ENCODE results near the gene ESRRA.
"Not testable (repeated sequence)": the region's sequence is repeated elsewhere in the genome, so short reads cannot be mapped to it uniquely, and the experiment has no call there.

The ESRRA gene

DNA sequence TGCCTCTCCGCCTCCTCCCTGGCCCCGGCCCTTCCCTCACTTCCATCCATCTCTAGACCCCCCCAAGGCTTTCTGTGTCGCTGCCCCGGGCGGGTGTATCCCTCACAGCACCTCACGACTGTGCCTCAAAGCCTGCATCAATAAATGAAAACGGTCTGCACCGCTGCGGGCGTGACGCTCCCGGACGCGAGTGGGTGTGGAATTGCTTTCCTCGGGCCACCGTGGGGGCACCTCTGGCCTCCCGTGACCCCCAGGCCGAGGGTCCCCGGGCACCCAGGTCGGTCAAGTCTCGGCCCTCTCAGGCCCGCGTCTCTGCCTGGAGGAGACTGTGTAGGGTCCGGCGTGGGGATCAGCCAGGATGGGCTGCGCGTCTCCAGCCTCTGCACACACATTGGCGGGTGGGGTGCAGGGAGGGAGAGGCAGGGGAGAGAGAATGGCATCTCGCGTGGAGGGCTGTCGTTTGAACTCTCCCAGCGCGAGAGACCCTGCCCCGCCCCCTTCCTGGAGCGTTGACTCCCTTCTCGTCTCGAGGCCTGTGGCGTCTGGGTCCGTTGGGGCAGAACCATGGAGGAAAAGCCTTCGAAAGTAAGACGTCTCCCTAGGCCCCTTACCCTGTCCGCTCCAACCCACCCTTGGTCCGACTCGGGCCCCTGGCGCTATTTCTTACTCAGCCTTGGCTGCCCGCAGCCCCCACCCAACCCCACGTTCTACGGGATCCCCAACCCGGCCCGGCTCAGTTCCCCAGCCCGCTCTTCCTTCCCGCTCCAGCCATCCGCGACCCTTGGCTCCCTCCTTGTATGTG lies 5.3 kb upstream of the ESRRA start, which contains the start of gene CATSPERZ:
Gene CATSPERZ, plus strand, starts transcription at position 512 of the 802 bp plus-strand sequence. Its CDS starts 53 bp downstream, at position 565.
- Histone ChIP-seq H3K27ac (no peak within 1 kb of the TSS), H3K4me3 (peak within 1 kb of the TSS; percentile 60), H3K36me3 (ENCODE audit: insufficient read depth, low read length) (no peaks in the 10 kb centered on the region), H3K9ac (ENCODE audit: insufficient read length) (no peak within 1 kb of the TSS), H3K9me3 (ENCODE audit: low read depth, low read length) (no peaks in the 10 kb centered on the region)
- no peak for TF ChIP-seq EZH2 (IDR thresholded peaks at IDR 0.05)
- no peak for TF ChIP-seq FOXP2 (optimal IDR thresholded peaks at IDR 0.05; ENCODE audit: control extremely low read depth, extremely low read length, insufficient read depth)
- no peak for TF ChIP-seq POLR2AphosphoS5 (IDR thresholded peaks at IDR 0.05; ENCODE audit: borderline replicate concordance, low read depth, low read length)
- DNase-seq (ENCODE audit: low read depth, low spot score) = no peak

DNA sequence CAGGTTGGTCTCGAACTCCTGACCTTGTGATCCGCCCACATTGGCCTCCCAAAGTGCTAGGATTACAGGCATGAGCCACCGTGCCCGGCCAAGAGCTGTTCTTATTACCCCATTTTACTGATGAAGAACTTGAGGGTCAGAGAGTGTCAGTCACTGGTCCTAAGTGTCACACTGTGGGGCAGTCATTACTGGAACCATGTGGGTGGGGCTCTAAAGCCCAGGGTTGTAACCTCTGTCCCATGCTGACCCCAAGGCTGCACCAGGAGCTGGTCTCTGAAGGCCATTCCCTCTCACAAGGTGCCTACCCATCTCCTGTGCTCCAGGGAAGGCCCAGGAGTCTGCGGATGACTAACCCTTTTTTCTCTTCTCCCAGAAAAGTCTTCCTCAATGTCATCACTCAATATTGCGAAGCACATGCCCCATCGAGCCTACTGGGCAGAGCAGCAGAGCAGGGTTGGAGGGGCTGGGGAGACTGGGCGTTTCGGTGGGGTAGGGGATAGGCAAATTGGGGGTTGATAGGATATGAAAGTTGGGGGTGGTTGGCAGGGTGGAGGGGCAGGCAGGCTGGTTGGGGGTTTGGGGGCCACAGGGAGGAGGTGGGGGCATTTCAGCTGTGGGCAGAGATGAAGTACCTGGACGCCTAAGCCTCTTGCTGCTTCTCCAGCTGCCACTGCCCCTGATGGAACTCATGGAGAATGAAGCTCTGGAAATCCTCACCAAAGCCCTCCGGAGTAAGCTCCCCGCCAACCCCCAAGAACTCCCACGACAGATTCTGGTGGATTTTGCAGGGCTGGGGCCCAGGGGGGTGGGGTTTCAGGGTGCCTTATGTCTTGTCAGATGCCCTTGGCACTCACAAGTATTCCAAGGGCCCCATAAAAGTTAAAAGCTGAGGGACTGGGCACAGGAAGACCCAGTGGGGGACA lies 2.0 kb upstream of the ESRRA start:
- Histone ChIP-seq H3K9me3 (ENCODE audit: low read depth, low read length) (no peaks in the 10 kb centered on the region), H3K4me3 (no peak overlapping the region), H3K36me3 (ENCODE audit: insufficient read depth, low read length) (no peaks in the 10 kb centered on the region), H3K9ac (ENCODE audit: insufficient read length) (no peak overlapping the region), H3K27ac (no peak overlapping the region)
- no peak for TF ChIP-seq EZH2 (IDR thresholded peaks at IDR 0.05)
- TF ChIP-seq FOXP2 (optimal IDR thresholded peaks at IDR 0.05; ENCODE audit: control extremely low read depth, extremely low read length, insufficient read depth) = no peak
- TF ChIP-seq POLR2AphosphoS5 (IDR thresholded peaks at IDR 0.05; ENCODE audit: borderline replicate concordance, low read depth, low read length) = no peak
- DNase-seq (ENCODE audit: low read depth, low spot score) = no peak

DNA sequence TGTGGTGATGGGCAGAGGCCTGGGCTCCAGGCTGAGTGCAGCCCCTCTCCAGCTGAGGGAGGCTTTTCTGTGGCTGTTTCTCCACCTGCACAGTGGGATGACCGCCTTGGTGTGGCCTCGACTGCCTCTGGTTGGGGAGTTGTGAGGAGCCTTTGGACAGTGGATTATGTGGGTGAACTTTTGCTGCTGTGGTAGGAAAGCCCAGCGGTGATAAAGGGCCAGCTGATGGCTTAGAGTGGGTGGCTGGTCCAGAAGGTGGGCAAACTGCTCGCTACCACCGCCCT lies 1.4 kb upstream of the ESRRA start:
- no peak for DNase-seq (ENCODE audit: low read depth, low spot score)
- Histone ChIP-seq H3K36me3 (ENCODE audit: insufficient read depth, low read length) (no peaks in the 10 kb centered on the region), H3K9me3 (ENCODE audit: low read depth, low read length) (no peaks in the 10 kb centered on the region), H3K4me3 (peak overlapping the region; percentile 99; the same call in 1 of the 2 replicates), H3K9ac (ENCODE audit: insufficient read length) (no peak overlapping the region), H3K27ac (no peak overlapping the region)
- TF ChIP-seq FOXP2 (optimal IDR thresholded peaks at IDR 0.05; ENCODE audit: control extremely low read depth, extremely low read length, insufficient read depth) = no peak
- no peak for TF ChIP-seq POLR2AphosphoS5 (IDR thresholded peaks at IDR 0.05; ENCODE audit: borderline replicate concordance, low read depth, low read length)
- TF ChIP-seq EZH2 (IDR thresholded peaks at IDR 0.05) = no peak

DNA sequence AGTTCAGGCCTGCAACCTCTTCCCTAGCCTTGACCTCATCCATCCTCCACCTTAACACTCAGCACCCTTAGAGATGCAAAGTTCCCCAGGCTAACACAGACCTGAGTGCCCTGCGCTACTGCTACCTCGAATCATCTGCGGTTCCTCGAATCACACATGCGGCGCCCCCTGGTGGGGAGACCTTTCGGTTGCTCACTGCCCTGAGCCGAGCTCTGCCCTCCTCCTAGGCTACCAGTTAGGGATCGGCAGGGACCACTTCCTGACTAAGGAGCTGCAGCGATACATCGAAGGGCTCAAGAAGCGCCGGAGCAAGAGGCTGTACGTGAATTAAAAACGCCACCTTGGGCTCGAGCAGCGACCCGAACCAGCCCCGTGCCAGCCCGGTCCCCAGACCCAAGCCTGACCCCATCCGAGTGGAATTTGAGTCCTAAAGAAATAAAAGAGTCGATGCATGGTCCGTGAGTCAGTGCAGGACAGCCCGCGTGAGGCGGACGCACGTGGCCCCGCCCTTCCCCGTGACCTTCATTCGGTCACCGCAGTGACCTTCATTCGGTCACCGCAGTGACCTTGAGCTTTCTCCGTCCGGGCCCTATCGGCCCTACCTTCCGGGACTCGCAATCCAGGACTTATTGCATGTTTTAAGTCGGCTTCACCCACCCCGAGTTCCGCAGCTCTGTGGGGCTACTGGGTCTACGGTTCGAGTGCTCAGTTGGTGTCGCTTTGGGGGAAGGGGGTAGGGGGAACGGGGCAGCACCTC lies 830 bp upstream of the ESRRA start:
- Histone ChIP-seq H3K4me3 (peak overlapping the region; percentile 99), H3K36me3 (ENCODE audit: insufficient read depth, low read length) (no peaks in the 10 kb centered on the region), H3K9me3 (ENCODE audit: low read depth, low read length) (no peaks in the 10 kb centered on the region), H3K9ac (ENCODE audit: insufficient read length) (peak overlapping the region; percentile 94), H3K27ac (peak overlapping the region; percentile 96)
- peak; percentile 83 for DNase-seq (ENCODE audit: low read depth, low spot score)
- TF ChIP-seq EZH2 (IDR thresholded peaks at IDR 0.05) = no peak
- TF ChIP-seq FOXP2 (optimal IDR thresholded peaks at IDR 0.05; ENCODE audit: control extremely low read depth, extremely low read length, insufficient read depth) = no peak
- peak; percentile 88 for TF ChIP-seq POLR2AphosphoS5 (IDR thresholded peaks at IDR 0.05; ENCODE audit: borderline replicate concordance, low read depth, low read length)

DNA sequence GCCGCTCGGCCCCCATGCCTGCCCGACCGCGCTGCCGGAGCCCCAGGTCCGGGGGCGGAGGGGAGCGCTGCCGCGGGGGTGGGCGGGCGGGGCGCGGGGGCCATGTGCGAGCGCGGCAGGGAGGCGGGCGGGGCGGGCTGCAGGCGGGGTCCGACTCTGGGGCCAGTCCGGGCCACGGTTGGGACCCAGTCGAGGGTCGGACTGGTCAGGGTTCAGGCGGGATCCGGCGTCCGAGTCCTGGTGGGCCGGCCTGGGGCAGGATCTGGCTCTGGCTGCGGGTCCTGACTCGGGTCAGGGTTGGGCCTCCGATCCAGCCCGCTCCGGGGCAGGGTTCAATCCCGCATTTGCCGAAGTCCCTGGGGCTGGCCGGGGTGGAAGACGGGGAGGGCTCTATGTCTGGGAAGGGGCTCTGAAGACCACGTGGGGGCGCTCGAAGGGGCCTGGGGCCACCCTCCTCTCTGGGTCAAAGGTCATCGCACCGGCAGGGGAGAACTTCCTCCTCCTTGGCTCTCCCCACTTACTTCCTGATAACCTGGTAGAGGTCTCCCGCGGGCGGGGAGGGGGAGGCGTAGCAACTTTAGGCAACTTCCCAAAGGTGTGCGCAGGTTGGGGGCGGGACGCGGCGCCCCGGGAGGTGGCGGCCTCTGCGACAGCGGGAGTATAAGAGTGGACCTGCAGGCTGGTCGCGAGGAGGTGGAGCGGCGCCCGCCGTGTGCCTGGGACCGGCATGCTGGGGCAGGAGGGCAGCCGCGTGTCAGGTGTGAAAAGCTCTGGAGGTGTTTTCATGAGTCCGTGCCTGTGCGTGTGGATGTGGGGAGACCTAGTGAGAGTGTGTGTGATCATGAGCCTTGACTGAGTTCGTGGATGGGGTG lies 603 bp downstream of the ESRRA start:
- no peaks in the 10 kb centered on the region for H3K9me3 ChIP-seq (ENCODE audit: low read depth, low read length)
- no peak for DNase-seq (ENCODE audit: low read depth, low spot score)
- H3K4me3 ChIP-seq = peak overlapping the region; percentile 84
- peak overlapping the region; percentile 80 for H3K9ac ChIP-seq (ENCODE audit: insufficient read length)
- no peaks in the 10 kb centered on the region for H3K36me3 ChIP-seq (ENCODE audit: insufficient read depth, low read length)
- peak overlapping the region; percentile 31; the same call in 1 of the 2 replicates for H3K27ac ChIP-seq
- no peak for TF ChIP-seq FOXP2 (optimal IDR thresholded peaks at IDR 0.05; ENCODE audit: control extremely low read depth, extremely low read length, insufficient read depth)
- TF ChIP-seq POLR2AphosphoS5 (IDR thresholded peaks at IDR 0.05; ENCODE audit: borderline replicate concordance, low read depth, low read length) = no peak; the same call in 1 of the 2 replicates
- no peak for TF ChIP-seq EZH2 (IDR thresholded peaks at IDR 0.05)

DNA sequence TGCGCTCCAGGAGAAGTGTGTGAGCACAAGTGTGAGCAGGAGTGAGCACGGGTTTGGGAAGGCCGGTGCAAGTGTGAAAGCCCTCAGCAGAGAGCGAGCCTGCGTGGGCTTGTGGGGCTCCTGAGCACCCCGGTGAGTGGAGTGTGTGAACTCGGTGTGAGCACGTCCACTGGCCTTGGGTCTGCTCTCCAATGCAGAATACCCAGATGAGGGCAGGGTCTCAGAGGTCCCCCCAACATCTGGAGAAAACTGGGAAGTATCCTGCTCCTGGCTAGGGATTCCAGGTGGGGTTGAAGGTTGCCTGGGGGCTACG lies 1.2 kb downstream of the ESRRA start:
- no peak for TF ChIP-seq FOXP2 (optimal IDR thresholded peaks at IDR 0.05; ENCODE audit: control extremely low read depth, extremely low read length, insufficient read depth)
- no peak for TF ChIP-seq POLR2AphosphoS5 (IDR thresholded peaks at IDR 0.05; ENCODE audit: borderline replicate concordance, low read depth, low read length)
- no peak for TF ChIP-seq EZH2 (IDR thresholded peaks at IDR 0.05)
- DNase-seq (ENCODE audit: low read depth, low spot score) = no peak
- Histone ChIP-seq H3K9ac (ENCODE audit: insufficient read length) (peak overlapping the region; percentile 80), H3K36me3 (ENCODE audit: insufficient read depth, low read length) (no peaks in the 10 kb centered on the region), H3K9me3 (ENCODE audit: low read depth, low read length) (no peaks in the 10 kb centered on the region), H3K27ac (peak overlapping the region; percentile 31; the same call in 1 of the 2 replicates), H3K4me3 (peak overlapping the region; percentile 84)

DNA sequence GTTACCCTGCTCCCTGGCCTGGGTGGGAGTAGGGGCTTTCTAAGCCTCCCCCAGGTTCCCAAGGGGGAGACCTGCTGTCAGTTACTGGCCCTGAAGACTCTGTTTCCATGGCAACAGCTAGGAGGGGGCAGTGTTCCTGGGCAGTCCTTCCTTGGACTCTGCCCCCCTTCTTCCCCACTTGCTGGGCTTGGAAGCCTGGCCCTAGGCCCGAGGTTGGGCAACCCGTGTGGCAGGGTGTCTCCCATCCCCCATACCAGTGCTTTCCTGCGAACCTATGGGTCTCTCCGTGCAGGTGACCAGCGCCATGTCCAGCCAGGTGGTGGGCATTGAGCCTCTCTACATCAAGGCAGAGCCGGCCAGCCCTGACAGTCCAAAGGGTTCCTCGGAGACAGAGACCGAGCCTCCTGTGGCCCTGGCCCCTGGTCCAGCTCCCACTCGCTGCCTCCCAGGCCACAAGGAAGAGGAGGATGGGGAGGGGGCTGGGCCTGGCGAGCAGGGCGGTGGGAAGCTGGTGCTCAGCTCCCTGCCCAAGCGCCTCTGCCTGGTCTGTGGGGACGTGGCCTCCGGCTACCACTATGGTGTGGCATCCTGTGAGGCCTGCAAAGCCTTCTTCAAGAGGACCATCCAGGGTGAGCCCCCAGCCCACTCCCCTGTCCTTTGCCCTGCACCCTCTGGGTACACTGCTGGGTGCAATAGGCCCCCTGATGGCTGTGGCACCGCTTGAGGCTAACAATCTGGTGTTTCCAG lies 1.7 kb downstream of the ESRRA start:
- TF ChIP-seq FOXP2 (optimal IDR thresholded peaks at IDR 0.05; ENCODE audit: control extremely low read depth, extremely low read length, insufficient read depth) = no peak
- no peak for TF ChIP-seq POLR2AphosphoS5 (IDR thresholded peaks at IDR 0.05; ENCODE audit: borderline replicate concordance, low read depth, low read length)
- TF ChIP-seq EZH2 (IDR thresholded peaks at IDR 0.05) = no peak
- H3K27ac ChIP-seq = no peak overlapping the region
- no peaks in the 10 kb centered on the region for H3K9me3 ChIP-seq (ENCODE audit: low read depth, low read length)
- no peaks in the 10 kb centered on the region for H3K36me3 ChIP-seq (ENCODE audit: insufficient read depth, low read length)
- no peak overlapping the region for H3K9ac ChIP-seq (ENCODE audit: insufficient read length)
- peak overlapping the region; percentile 84 for H3K4me3 ChIP-seq
- DNase-seq (ENCODE audit: low read depth, low spot score) = no peak

DNA sequence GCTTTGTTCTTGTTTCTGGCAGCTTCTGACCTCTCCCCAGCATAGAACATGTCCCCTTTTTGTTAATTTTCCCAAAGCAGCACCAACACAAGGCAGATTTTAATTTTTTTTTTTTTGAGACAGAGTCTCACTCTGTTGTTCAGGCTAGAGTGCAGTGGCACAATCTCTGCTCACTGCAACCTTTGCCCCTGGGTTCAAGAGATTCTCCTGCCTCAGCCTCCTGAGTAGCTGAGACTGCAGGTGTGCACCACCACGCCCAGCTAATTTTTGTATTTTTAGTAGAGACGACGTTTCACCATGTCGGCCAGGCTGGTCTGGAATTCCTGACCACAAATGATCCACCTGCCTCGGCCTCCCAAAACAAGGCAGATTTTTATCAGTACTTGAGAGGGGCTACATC lies 2.5 kb downstream of the ESRRA start:
- not testable (repeated sequence) for H3K27ac ChIP-seq; H3K4me3 ChIP-seq; H3K9ac ChIP-seq (ENCODE audit: insufficient read length); H3K9me3 ChIP-seq (ENCODE audit: low read depth, low read length); DNase-seq (ENCODE audit: low read depth, low spot score); H3K36me3 ChIP-seq (ENCODE audit: insufficient read depth, low read length)
